GM12892 (cell line): ENCODE data around the gene SCAP.

ENCODE experiments used
- POLR2A ChIP-seq: IDR thresholded peaks from 2 replicates; pipeline ENCODE4 v1.6.1; 2011; ENCODE audit warnings: low read depth, low read length, control low read depth
- POLR2AphosphoS5 ChIP-seq: IDR thresholded peaks from 2 replicates; pipeline ENCODE4 v1.6.1; 2011; ENCODE audit warnings: low read depth, low read length, control low read depth
- TAF1 ChIP-seq: IDR thresholded peaks from 2 replicates; pipeline ENCODE4 v1.6.1; 2011; ENCODE audit warnings: low read depth, mild to moderate bottlenecking, control low read depth, low read length, borderline replicate concordance

DNA sequence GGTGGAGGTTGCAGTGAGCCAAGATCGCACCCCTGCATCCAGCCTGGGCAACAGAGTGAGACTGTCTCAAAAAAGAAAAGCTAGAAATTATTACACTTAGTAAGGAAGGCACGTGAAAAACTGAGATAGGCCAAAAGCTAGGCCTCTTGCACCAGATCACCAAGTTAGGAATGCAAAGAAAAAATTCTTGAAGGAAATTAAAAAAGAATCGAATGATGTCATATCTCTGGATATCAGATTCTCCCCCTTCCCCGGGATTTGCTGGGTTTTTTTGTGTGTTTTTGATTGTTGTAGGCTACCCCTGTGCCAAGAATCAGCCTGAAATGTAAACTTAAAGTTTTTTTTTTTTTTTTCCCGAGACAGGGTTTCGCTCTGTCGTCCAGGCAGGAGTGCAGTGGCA lies 77.5 kb downstream of the SCAP start:
- TF ChIP-seq POLR2A (no peak), POLR2AphosphoS5 (no peak), TAF1 (no peak)
